Measurements from ENCODE around the gene FAM72D. TPM values are rescaled to one million over a fixed set of nuclear protein-coding genes. Genes with fewer than 3 reads are reported as not detected.
"Not testable (repeated sequence)": the region's sequence is repeated elsewhere in the genome, so short reads cannot be mapped to it uniquely, and the experiment has no call there.

The FAM72D gene
- total RNA-seq, result 7.8 and 8.7 TPM in 2 replicates

DNA sequence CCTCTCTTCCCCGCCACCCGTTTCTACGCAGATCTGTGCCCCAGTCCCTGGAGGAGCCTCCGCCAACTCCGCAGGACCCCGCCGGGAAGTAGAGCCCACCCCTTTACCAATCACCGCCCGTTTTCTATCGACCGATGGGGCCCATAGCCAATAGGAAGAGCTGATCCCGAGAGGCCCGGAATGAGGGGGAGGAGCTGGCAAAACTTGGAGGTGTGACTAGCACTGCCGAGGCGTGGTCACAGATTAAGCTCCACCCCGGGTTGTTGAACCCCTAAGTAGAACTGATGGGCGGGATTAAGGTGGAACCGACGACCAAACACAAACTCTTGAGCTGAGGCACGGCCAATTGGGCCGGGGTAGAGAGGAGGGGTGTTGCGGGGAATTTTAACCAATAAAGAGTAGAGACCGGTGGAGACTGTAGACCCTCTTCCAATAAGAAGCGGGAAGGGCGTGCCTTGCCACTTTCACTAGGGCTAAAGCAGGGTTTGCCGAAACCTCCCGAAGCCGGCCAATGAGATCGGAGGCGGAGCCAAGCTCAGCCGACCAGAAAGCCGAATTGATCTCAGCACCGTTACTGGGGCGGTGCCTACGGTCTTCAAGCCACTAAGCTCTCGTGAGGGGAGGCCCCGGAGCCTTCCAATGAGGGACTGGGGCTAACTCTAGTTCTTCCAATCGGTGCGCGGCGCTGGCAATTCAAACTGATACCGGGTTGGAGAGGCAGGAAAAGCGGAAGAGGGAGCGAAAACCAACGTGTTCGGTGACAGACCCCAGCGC, at the start of gene FAM72D, which contains the start of gene SRGAP2B:
Gene FAM72D, plus strand, starts transcription at position 691 of the 774 bp plus-strand sequence. CDS start 874 bp downstream, outside the sequence.
Gene SRGAP2B, minus strand, starts transcription at position 45 of the 774 bp plus-strand sequence. CDS start 2,427 bp downstream, outside the sequence.
- intact Hi-C loops (cut with micrococcal nuclease); H3K4me1 Mint-ChIP-seq (ENCODE audit: low read depth); H3K27ac Mint-ChIP-seq; DNase-seq (ENCODE audit: low spot score); H3K27me3 Mint-ChIP-seq (ENCODE audit: insufficient read depth); H3K4me3 Mint-ChIP-seq; H3K36me3 Mint-ChIP-seq (ENCODE audit: low read depth); H3K9me3 Mint-ChIP-seq: not testable (repeated sequence)

- H3K4me1 Mint-ChIP-seq (ENCODE audit: low read depth); DNase-seq (ENCODE audit: low spot score); H3K9me3 Mint-ChIP-seq; intact Hi-C loops (cut with micrococcal nuclease); H3K36me3 Mint-ChIP-seq (ENCODE audit: low read depth); H3K27ac Mint-ChIP-seq; H3K27me3 Mint-ChIP-seq (ENCODE audit: insufficient read depth); H3K4me3 Mint-ChIP-seq: not testable (repeated sequence)
Measured at GRCh38 chr1:145047553-145047952, 48.2 kb upstream of the FAM72D start.

DNA sequence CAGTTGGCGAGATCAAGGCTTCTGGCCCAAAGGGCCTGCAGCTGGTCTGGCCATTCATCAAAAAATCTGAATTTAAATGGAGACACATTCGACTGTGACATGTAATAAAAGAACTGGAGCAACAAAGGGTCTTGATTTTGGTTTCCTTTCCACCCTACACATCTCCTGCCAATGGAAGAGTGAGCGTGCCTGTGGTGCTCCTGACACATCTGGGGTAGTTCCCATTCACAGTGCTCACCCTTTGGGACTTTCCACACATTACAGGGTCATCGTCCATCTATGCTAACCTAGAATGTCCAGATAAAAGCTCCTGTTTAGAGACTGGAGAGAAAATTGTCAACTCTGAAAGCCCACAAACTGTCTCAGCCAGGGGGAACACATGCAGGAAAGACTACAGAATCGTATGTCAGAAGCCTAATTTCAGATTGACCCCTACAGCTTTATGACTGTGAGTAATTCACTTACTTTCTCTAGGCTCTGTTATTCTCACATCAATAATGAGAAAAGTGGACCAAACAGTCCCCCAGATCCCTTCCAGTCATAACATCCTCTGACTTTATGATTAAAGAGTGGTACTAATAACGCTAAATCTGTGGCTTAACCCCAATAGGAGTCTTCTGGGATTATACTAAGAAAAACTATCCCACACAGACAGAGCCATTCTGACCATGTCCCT, 47.5 kb upstream of the FAM72D start:
- intact Hi-C loops (cut with micrococcal nuclease); H3K27ac Mint-ChIP-seq; H3K4me1 Mint-ChIP-seq (ENCODE audit: low read depth); DNase-seq (ENCODE audit: low spot score); H3K27me3 Mint-ChIP-seq (ENCODE audit: insufficient read depth); H3K36me3 Mint-ChIP-seq (ENCODE audit: low read depth); H3K4me3 Mint-ChIP-seq; H3K9me3 Mint-ChIP-seq: not testable (repeated sequence)

- H3K27ac Mint-ChIP-seq; H3K4me3 Mint-ChIP-seq; H3K36me3 Mint-ChIP-seq (ENCODE audit: low read depth); intact Hi-C loops (cut with micrococcal nuclease); H3K9me3 Mint-ChIP-seq; H3K4me1 Mint-ChIP-seq (ENCODE audit: low read depth); H3K27me3 Mint-ChIP-seq (ENCODE audit: insufficient read depth); DNase-seq (ENCODE audit: low spot score): not testable (repeated sequence)
Measured at GRCh38 chr1:145052019-145052776, 43.6 kb upstream of the FAM72D start.

- H3K27me3 Mint-ChIP-seq (ENCODE audit: insufficient read depth); H3K9me3 Mint-ChIP-seq; H3K27ac Mint-ChIP-seq; H3K4me3 Mint-ChIP-seq; intact Hi-C loops (cut with micrococcal nuclease); H3K4me1 Mint-ChIP-seq (ENCODE audit: low read depth); H3K36me3 Mint-ChIP-seq (ENCODE audit: low read depth); DNase-seq (ENCODE audit: low spot score): not testable (repeated sequence)
Measured at GRCh38 chr1:145053428-145053827, 42.3 kb upstream of the FAM72D start.

DNA sequence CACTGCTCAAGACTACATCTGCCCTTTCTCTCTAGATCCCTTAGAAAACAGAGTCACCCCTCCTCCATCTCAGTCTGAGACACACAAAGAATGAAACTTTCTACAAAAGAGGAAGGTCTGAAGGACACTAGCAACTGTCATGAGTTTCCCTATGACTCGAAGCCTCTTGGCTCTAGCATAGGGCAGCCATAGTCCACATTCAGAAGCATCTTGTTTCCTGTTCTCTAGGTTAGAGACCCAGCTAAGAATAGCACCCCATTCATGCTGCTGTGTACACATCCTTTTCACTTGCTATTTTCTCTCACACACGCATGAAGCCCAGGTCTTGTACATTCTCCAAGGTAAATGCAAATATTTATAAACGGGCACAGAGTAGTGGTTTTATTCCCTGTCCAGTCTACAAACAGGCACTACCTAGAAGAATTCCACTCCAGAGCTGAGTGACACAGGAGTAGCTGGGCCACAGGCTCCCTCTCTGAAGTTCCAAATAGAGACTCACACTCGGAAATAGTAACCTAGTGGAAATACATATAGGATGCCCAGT, 40.5 kb upstream of the FAM72D start:
- H3K4me1 Mint-ChIP-seq (ENCODE audit: low read depth); H3K27me3 Mint-ChIP-seq (ENCODE audit: insufficient read depth); H3K9me3 Mint-ChIP-seq; H3K36me3 Mint-ChIP-seq (ENCODE audit: low read depth); intact Hi-C loops (cut with micrococcal nuclease); H3K27ac Mint-ChIP-seq; H3K4me3 Mint-ChIP-seq; DNase-seq (ENCODE audit: low spot score): not testable (repeated sequence)

GRCh38 chr1:145058184-145058583, 37.6 kb upstream of the FAM72D start:
- H3K27me3 Mint-ChIP-seq (ENCODE audit: insufficient read depth); DNase-seq (ENCODE audit: low spot score); H3K27ac Mint-ChIP-seq; H3K4me1 Mint-ChIP-seq (ENCODE audit: low read depth); intact Hi-C loops (cut with micrococcal nuclease); H3K36me3 Mint-ChIP-seq (ENCODE audit: low read depth); H3K4me3 Mint-ChIP-seq; H3K9me3 Mint-ChIP-seq: not testable (repeated sequence)

GRCh38 chr1:145063285-145063684, 32.5 kb upstream of the FAM72D start:
- H3K36me3 Mint-ChIP-seq (ENCODE audit: low read depth); H3K9me3 Mint-ChIP-seq; H3K27me3 Mint-ChIP-seq (ENCODE audit: insufficient read depth); H3K4me3 Mint-ChIP-seq; intact Hi-C loops (cut with micrococcal nuclease); H3K4me1 Mint-ChIP-seq (ENCODE audit: low read depth); H3K27ac Mint-ChIP-seq; DNase-seq (ENCODE audit: low spot score): not testable (repeated sequence)

DNA sequence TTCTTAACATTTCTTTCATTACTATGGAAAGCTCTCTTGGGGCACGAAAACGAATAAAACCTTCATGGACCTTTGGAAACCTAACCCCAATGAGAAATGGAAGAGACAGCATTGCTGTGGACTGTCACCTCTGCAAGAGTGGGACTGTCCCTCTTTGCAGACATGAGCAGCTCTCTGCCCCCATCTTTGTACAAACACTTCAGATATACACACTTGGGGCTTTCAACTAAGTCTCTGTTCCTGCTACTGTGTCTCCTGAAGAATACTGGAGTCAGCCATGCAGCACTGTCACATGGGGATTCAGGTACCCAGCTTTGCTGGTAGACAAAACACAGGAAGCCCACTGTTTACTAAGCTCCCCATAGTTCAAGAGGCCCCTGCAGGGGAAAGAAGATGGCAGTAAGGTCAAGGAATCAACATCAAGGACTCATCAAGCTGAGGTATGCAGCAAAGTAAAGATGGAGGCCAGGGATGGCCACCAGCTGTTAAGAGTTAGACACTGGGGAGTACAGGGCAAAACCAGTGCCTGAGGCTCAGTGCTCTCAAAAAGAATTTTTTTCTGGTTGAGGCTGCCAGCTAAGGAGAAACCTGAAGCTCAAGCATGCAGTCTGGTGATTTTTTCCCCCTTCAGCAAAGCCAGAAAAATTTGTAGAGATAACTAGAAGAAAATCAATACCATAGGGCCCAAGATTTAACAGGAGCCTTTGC, 31.7 kb upstream of the FAM72D start:
- H3K4me3 Mint-ChIP-seq; DNase-seq (ENCODE audit: low spot score); H3K4me1 Mint-ChIP-seq (ENCODE audit: low read depth); H3K27me3 Mint-ChIP-seq (ENCODE audit: insufficient read depth); H3K36me3 Mint-ChIP-seq (ENCODE audit: low read depth); H3K27ac Mint-ChIP-seq; H3K9me3 Mint-ChIP-seq; intact Hi-C loops (cut with micrococcal nuclease): not testable (repeated sequence)

GRCh38 chr1:145065194-145065826, 30.5 kb upstream of the FAM72D start:
- DNase-seq (ENCODE audit: low spot score); H3K9me3 Mint-ChIP-seq; H3K4me3 Mint-ChIP-seq; intact Hi-C loops (cut with micrococcal nuclease); H3K36me3 Mint-ChIP-seq (ENCODE audit: low read depth); H3K27me3 Mint-ChIP-seq (ENCODE audit: insufficient read depth); H3K27ac Mint-ChIP-seq; H3K4me1 Mint-ChIP-seq (ENCODE audit: low read depth): not testable (repeated sequence)

- H3K4me1 Mint-ChIP-seq (ENCODE audit: low read depth); H3K4me3 Mint-ChIP-seq; DNase-seq (ENCODE audit: low spot score); H3K9me3 Mint-ChIP-seq; H3K27me3 Mint-ChIP-seq (ENCODE audit: insufficient read depth); H3K27ac Mint-ChIP-seq; intact Hi-C loops (cut with micrococcal nuclease); H3K36me3 Mint-ChIP-seq (ENCODE audit: low read depth): not testable (repeated sequence)
Measured at GRCh38 chr1:145066486-145066885, 29.3 kb upstream of the FAM72D start.

DNA sequence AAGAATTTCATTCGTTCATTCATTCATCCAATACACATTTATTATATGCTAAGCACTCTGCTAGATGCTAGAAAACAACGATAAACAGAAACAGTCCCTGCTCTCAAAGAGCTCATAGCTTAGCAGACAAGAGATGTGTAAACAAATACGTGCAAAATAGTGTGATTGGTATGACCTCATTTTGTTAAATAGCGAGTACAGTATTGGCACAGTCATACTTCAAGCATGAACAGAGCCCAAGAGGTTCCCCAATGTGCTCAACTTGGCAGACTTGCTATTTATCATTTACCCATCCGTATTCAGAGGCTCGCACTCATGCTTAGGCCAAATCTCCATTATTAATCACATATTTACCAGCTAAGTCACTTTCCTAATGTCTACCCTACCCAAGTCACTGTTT, 24.2 kb upstream of the FAM72D start:
- DNase-seq (ENCODE audit: low spot score); H3K36me3 Mint-ChIP-seq (ENCODE audit: low read depth); H3K27ac Mint-ChIP-seq; H3K27me3 Mint-ChIP-seq (ENCODE audit: insufficient read depth); H3K4me1 Mint-ChIP-seq (ENCODE audit: low read depth); H3K9me3 Mint-ChIP-seq; H3K4me3 Mint-ChIP-seq; intact Hi-C loops (cut with micrococcal nuclease): not testable (repeated sequence)

Data from activated T-helper 1 cell treated with anti-CD3 and anti-CD28 coated beads, Interleukin-12 subunit alpha, Interleukin-12 subunit beta, Interleukin-2, Interleukin-4 antibody, amounts not matched to agents 30 ng/mL and 10 ng/mL and 1 ng/mL, durations not matched to agents 14 hours and 24 hours and 36 hours (primary cell).